SK-N-SH (cell line): Measurements from ENCODE around the gene MORC1. TPM values are rescaled to one million over a fixed set of nuclear protein-coding genes. Genes with fewer than 3 reads are reported as not detected.

ENCODE experiments used
- CTCF ChIA-PET: fragments of 300-600, 350-600 bp; formaldehyde crosslinking; extraction: SDS; loops from one replicate; lab custom pipeline; 2021; lab: Yijun Ruan, JAX
- POLR2A ChIA-PET: fragments of 350-600 bp; sonication (Branson Sonifier 250); formaldehyde crosslinking; extraction: SDS; loops from one replicate; lab custom pipeline; 2020; ENCODE audit warnings: antibody characterized with exemption, inconsistent platforms; lab: Yijun Ruan, JAX
- DNase-seq: peaks from one replicate; pipeline ENCODE4 v3.0.0; 2012
- H2AFZ ChIP-seq: fragments of 200-600 bp; sonication (generic); 2 replicates; pipeline ENCODE4 v1.8.1; 2016; ENCODE audit warnings: antibody characterized with exemption, mild to moderate bottlenecking, low read depth
- H3F3A ChIP-seq: fragments of 200-600 bp; sonication (generic); replicated peaks from 2 replicates; pipeline ENCODE3; 2016; ENCODE audit warnings: antibody characterized with exemption, mild to moderate bottlenecking; ENCODE audit not compliant: insufficient read depth
- H3K27ac ChIP-seq, 2 experiments: fragments of 200-500 bp in 1 of 2; fragments of 200-600 bp in 1 of 2; sonication (Bioruptor generic) in 1 of 2; sonication (generic), shearing (Covaris generic) in 1 of 2; 2 replicates each; pipeline versions ENCODE4 v1.5.1 to v1.6.1; 2014 to 2016; ENCODE audit warnings: low read depth in 2 of 2, inconsistent platforms in 1 of 2, low read length in 1 of 2, mild to moderate bottlenecking in 1 of 2, mixed read lengths in 1 of 2
- H3K27me3 ChIP-seq: fragments of 200-600 bp; sonication (generic), shearing (Covaris generic); 2 replicates; pipeline ENCODE4 v1.6.1; 2016; ENCODE audit warnings: mixed run types; ENCODE audit not compliant: insufficient read depth
- H3K36me3 ChIP-seq, 2 experiments: fragments of 200-500 bp in 1 of 2; fragments of 200-600 bp in 1 of 2; sonication (Bioruptor generic) in 1 of 2; sonication (generic) in 1 of 2; replicated peaks in 1 of 2; 2 replicates each; pipeline versions ENCODE3 to v1.5.1; 2014 to 2016; ENCODE audit warnings: low read length in 1 of 2, mild to moderate bottlenecking in 1 of 2; ENCODE audit not compliant: insufficient read depth in 2 of 2, control insufficient read depth in 1 of 2
- H3K4me1 ChIP-seq, 2 experiments: fragments of 200-500 bp in 1 of 2; fragments of 200-600 bp in 1 of 2; sonication (Bioruptor generic) in 1 of 2; sonication (generic), shearing (Covaris generic) in 1 of 2; 2 replicates each; pipeline versions ENCODE4 v1.5.1 to v1.6.1; 2014 to 2016; ENCODE audit warnings: low read depth in 1 of 2, low read length in 1 of 2, mixed run types in 1 of 2; ENCODE audit not compliant: insufficient read depth in 2 of 2, control insufficient read depth in 1 of 2
- H3K4me2 ChIP-seq: fragments of 200-600 bp; sonication (generic), shearing (Covaris generic); 2 replicates; pipeline ENCODE4 v1.6.1; 2017; ENCODE audit warnings: mixed run types
- H3K4me3 ChIP-seq, 2 experiments: fragments of 200-500 bp in 1 of 2; fragments of 200-600 bp in 1 of 2; sonication (Bioruptor generic) in 1 of 2; sonication (generic), shearing (Covaris generic) in 1 of 2; 2 replicates each; pipeline versions ENCODE4 v1.5.1 to v1.8.1; 2014 to 2016; ENCODE audit warnings: low read depth in 2 of 2, inconsistent platforms in 1 of 2, low read length in 1 of 2, mild to moderate bottlenecking in 1 of 2, mixed read lengths in 1 of 2, moderate library complexity in 1 of 2
- H3K79me2 ChIP-seq: fragments of 200-600 bp; sonication (generic); 2 replicates; pipeline ENCODE4 v1.8.1; 2017; ENCODE audit warnings: mild to moderate bottlenecking; ENCODE audit not compliant: insufficient read depth
- H3K9ac ChIP-seq: fragments of 200-600 bp; sonication (generic); 2 replicates; pipeline ENCODE4 v1.6.1; 2017; ENCODE audit warnings: mixed run types
- H3K9me2 ChIP-seq: fragments of 200-600 bp; sonication (generic); 2 replicates; pipeline ENCODE4 v1.6.1; 2017; ENCODE audit warnings: mixed run types
- H3K9me3 ChIP-seq: fragments of 200-600 bp; sonication (generic); 2 replicates; pipeline ENCODE4 v1.6.1; 2017; ENCODE audit warnings: mixed run types, mild to moderate bottlenecking, moderate library complexity
- H4K20me1 ChIP-seq: fragments of 200-600 bp; sonication (generic); 2 replicates; pipeline ENCODE4 v1.6.1; 2017; ENCODE audit warnings: mild to moderate bottlenecking, mixed run types; ENCODE audit not compliant: insufficient read depth
- EZH2phosphoT487 ChIP-seq: fragments of 200-600 bp; sonication (generic); IDR thresholded peaks from 2 replicates; pipeline ENCODE4 v1.6.1; 2017; ENCODE audit warnings: low read depth, mixed run types, mild to moderate bottlenecking, antibody characterized with exemption, moderate library complexity, borderline replicate concordance
- FOXJ3 ChIP-seq: sonication (generic); formaldehyde crosslinking; IDR thresholded peaks from 2 replicates; pipeline ENCODE4 v1.5.1; 2020; ENCODE audit warnings: mild to moderate bottlenecking, missing genetic modification reagents
- FOXM1 ChIP-seq: IDR thresholded peaks from 2 replicates; pipeline ENCODE4 v1.4.0; 2012; ENCODE audit warnings: low read depth, mild to moderate bottlenecking
- MEF2A ChIP-seq: IDR thresholded peaks from 2 replicates; pipeline ENCODE4 v1.4.0; 2012; ENCODE audit warnings: low read depth, borderline replicate concordance
- MXI1 ChIP-seq: IDR thresholded peaks from 2 replicates; pipeline ENCODE4 v1.6.1; 2012; ENCODE audit warnings: mild to moderate bottlenecking, low read depth, low read length, improper control_type of control experiment
- NFIC ChIP-seq: IDR thresholded peaks from 2 replicates; pipeline ENCODE4 v1.4.0; 2012; ENCODE audit warnings: borderline replicate concordance
- POLR2AphosphoS5 ChIP-seq: IDR thresholded peaks from 2 replicates; pipeline ENCODE4 v1.6.1; 2012; ENCODE audit warnings: low read depth, low read length
- RAD21 ChIP-seq: IDR thresholded peaks from 2 replicates; pipeline ENCODE4 v1.6.1; 2012; ENCODE audit warnings: mild to moderate bottlenecking, low read length
- SMC3 ChIP-seq: IDR thresholded peaks from 2 replicates; pipeline ENCODE4 v1.6.1; 2012; ENCODE audit warnings: low read depth, low read length, improper control_type of control experiment
- TAF1 ChIP-seq: IDR thresholded peaks from 2 replicates; pipeline ENCODE4 v1.6.1; 2012; ENCODE audit warnings: low read depth, mild to moderate bottlenecking, low read length, moderate library complexity, borderline replicate concordance
- TCF12 ChIP-seq: IDR thresholded peaks from 2 replicates; pipeline ENCODE4 v1.4.0; 2012
- TEAD4 ChIP-seq: IDR thresholded peaks from 2 replicates; pipeline ENCODE4 v1.4.0; 2012; ENCODE audit warnings: mild to moderate bottlenecking, borderline replicate concordance; ENCODE audit not compliant: insufficient read depth
- USF2 ChIP-seq: fragments of 150-350 bp; IDR thresholded peaks from 2 replicates; pipeline ENCODE4 v1.6.1; 2017; ENCODE audit warnings: antibody characterized with exemption, low read length, low read depth, borderline replicate concordance
- WGBS: methylation state at CpG from one replicate; pipeline ENCODE4 v1.1.6; 2017; ENCODE audit warnings: low lambda C conversion rate; 5-methylcytosine and 5-hydroxymethylcytosine counted together
- polyA plus RNA-seq, 3 experiments: library from polyadenylated mRNA; depleted of rRNA; stranded (reverse); fragments of >200 nt; gene quantifications; 2 replicates each; pipeline ENCODE4 v1.2.3, GENCODE V29; 2012
- TF ChIP-seq, protein P1 (sequence below): fragments of 150-350 bp; IDR thresholded peaks from 2 replicates; pipeline ENCODE4 v1.6.1; 2016; ENCODE audit warnings: mild to moderate bottlenecking, low read depth, low read length
- TF ChIP-seq, protein P2 (sequence below): IDR thresholded peaks from 2 replicates; pipeline ENCODE4; 2012
- TF ChIP-seq, protein P3 (sequence below): IDR thresholded peaks from 2 replicates; pipeline ENCODE4 v1.4.0; 2012; ENCODE audit warnings: low read depth

MORC1 gene
- polyA plus RNA-seq, 1 of the 3 experiments (the other 2 are of a cell fraction): not detected

DNA sequence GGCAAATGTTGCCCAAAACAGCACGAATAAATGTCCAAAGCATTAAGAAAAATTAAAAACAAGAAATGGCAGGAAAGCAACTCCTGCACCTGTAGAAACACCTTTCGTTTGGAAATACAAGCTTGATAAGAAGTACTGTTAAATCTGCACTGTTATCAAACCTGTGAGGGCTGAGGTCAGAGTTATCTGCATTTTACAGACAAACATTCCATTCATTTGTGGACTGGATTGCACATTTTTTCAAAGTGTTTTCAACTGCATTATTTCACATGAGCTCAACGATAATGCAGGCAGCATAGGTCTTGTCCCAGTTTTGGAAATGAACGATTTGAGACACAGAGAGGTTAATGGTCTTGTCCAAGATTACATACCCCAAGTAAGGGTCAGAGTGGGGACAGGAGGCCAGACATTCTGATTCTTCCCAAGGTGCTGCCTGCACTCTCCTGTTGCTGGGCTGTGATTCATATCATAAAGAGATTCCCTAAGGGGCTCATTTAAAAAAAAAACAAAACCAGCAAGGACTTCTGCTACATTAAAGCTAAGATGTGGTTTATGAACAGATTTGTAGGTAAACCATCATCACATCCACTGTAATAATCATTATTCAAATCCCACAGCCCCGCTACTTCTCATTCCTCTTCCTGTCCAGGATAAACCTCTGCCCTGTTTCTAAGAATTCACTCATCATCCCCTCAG is 177.2 kb downstream of the MORC1 start (continued):
- TF ChIP-seq EZH2phosphoT487: no peak
- no peak for TF ChIP-seq MXI1
- no peak for TF ChIP-seq MEF2A
- TF ChIP-seq, protein P1, sequence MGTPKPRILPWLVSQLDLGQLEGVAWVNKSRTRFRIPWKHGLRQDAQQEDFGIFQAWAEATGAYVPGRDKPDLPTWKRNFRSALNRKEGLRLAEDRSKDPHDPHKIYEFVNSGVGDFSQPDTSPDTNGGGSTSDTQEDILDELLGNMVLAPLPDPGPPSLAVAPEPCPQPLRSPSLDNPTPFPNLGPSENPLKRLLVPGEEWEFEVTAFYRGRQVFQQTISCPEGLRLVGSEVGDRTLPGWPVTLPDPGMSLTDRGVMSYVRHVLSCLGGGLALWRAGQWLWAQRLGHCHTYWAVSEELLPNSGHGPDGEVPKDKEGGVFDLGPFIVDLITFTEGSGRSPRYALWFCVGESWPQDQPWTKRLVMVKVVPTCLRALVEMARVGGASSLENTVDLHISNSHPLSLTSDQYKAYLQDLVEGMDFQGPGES: no peak
- TF ChIP-seq, all 33 proteins: peak for 0

DNA sequence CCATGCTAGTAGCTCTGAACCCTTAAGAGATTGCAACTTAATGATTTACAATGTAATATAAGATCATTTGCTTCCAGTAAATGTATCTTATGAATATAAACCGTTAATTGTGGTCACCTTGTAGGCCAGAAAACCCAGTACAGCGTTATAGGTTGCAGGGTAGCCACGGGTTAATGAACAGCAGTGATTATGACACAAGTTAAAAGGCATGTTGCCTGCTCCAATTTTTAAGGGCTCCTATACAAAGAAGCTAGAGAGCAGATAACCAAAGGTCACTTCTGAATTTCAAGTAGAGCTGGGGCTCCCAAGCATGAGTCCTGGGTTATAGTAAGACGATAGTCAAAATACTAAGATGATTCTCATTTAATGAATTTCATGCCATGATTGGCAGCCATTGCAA is 177.8 kb downstream of the MORC1 start:
- Histone ChIP-seq H3K9me3 (no peaks in the 10 kb centered on the region), H3K9ac (no peak overlapping the region), H3K27ac (no peak overlapping the region), H3K4me2 (no peak overlapping the region), H3K4me3 (no peak overlapping the region), H2AFZ (no peak overlapping the region), H3F3A (no peaks in the 10 kb centered on the region), H3K4me1 (peaks cover 0 to 6% of the 10 kb centered on the region in 2 experiments; a peak in 1 of 4 replicates), H3K36me3 (no peaks in the 10 kb centered on the region), H4K20me1 (no peaks in the 10 kb centered on the region), H3K27me3 (no peaks in the 10 kb centered on the region), H3K79me2 (no peaks in the 10 kb centered on the region), H3K9me2 (no peaks in the 10 kb centered on the region)
- DNase-seq: no peak
- 69% methylated on average over 4 of the region's 4 CpGs for WGBS
- ChIA-PET POLR2A (no interaction called here), CTCF (interaction anchor here (0.8 to 1.0 kb wide), 2 partner anchors 13 to 25 kb away, joined by 3 to 4 read pairs; no protein-coding TSS in a partner anchor)
- TF ChIP-seq TAF1 (no peak), FOXM1 (no peak), MEF2A (no peak), NFIC (no peak), RAD21 (no peak), SMC3 (no peak), TCF12 (no peak), POLR2AphosphoS5 (no peak), USF2 (no peak), TEAD4 (no peak), EZH2phosphoT487 (no peak), FOXJ3 (CRISPR knock-in tag) (no peak)
- TF ChIP-seq, protein P2, sequence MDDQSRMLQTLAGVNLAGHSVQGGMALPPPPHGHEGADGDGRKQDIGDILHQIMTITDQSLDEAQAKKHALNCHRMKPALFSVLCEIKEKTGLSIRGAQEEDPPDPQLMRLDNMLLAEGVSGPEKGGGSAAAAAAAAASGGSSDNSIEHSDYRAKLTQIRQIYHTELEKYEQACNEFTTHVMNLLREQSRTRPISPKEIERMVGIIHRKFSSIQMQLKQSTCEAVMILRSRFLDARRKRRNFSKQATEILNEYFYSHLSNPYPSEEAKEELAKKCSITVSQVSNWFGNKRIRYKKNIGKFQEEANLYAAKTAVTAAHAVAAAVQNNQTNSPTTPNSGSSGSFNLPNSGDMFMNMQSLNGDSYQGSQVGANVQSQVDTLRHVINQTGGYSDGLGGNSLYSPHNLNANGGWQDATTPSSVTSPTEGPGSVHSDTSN: no peak
- TF ChIP-seq, protein P3, sequence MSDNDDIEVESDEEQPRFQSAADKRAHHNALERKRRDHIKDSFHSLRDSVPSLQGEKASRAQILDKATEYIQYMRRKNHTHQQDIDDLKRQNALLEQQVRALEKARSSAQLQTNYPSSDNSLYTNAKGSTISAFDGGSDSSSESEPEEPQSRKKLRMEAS: no peak
